Activated CD4-positive, alpha-beta T cell treated with anti-CD3 and anti-CD28 coated beads, Interleukin-2, amount 10 ng/mL, durations not matched to agents 7 days and 5 days (primary cell): ENCODE measurements around the gene OSBPL5. TPM values are rescaled to one million over a fixed set of nuclear protein-coding genes. Genes with fewer than 3 reads are reported as not detected.
A peak's percentile ranks its signal among the peaks of the same experiment; 100 is the strongest.

Experiments used
- CTCF ChIA-PET: fragments of 350-600 bp; sonication (Branson Sonifier 250); formaldehyde crosslinking; loops from one replicate; lab custom pipeline; 2021; ENCODE audit warnings: antibody characterized with exemption; lab: Charles Lee
- POLR2A ChIA-PET: fragments of 350-600 bp; sonication (Branson Sonifier 250); formaldehyde crosslinking; loops from one replicate; lab custom pipeline; 2021; ENCODE audit warnings: antibody characterized with exemption; lab: Charles Lee
- DNase-seq: peaks from one replicate; pipeline ENCODE4 v3.0.0-alpha.2; 2020
- H3K27ac Mint-ChIP-seq: one replicate; pipeline ENCODE4 v1.8.0; 2021; ENCODE audit warnings: mild to moderate bottlenecking, moderate library complexity, mixed read lengths
- H3K27me3 Mint-ChIP-seq: one replicate; pipeline ENCODE4 v1.8.0; 2021; ENCODE audit warnings: mixed read lengths
- H3K36me3 Mint-ChIP-seq: one replicate; pipeline ENCODE4 v1.8.0; 2021; ENCODE audit warnings: low read depth, mixed read lengths
- H3K4me1 Mint-ChIP-seq: one replicate; pipeline ENCODE4 v1.8.0; 2021; ENCODE audit warnings: mixed read lengths
- H3K4me3 Mint-ChIP-seq: one replicate; pipeline ENCODE4 v1.8.0; 2021; ENCODE audit warnings: mild to moderate bottlenecking, moderate library complexity, mixed read lengths
- H3K9me3 Mint-ChIP-seq: one replicate; pipeline ENCODE4 v1.8.0; 2021; ENCODE audit warnings: mixed read lengths
- total RNA-seq, 2 experiments: library from RNA; stranded (reverse); gene quantifications; one replicate each; pipeline ENCODE4 v1.2.3, GENCODE V29; 2021

OSBPL5 gene
- total RNA-seq, 2 experiments from 2014 or later, result 9.6 to 12.0 TPM

DNA sequence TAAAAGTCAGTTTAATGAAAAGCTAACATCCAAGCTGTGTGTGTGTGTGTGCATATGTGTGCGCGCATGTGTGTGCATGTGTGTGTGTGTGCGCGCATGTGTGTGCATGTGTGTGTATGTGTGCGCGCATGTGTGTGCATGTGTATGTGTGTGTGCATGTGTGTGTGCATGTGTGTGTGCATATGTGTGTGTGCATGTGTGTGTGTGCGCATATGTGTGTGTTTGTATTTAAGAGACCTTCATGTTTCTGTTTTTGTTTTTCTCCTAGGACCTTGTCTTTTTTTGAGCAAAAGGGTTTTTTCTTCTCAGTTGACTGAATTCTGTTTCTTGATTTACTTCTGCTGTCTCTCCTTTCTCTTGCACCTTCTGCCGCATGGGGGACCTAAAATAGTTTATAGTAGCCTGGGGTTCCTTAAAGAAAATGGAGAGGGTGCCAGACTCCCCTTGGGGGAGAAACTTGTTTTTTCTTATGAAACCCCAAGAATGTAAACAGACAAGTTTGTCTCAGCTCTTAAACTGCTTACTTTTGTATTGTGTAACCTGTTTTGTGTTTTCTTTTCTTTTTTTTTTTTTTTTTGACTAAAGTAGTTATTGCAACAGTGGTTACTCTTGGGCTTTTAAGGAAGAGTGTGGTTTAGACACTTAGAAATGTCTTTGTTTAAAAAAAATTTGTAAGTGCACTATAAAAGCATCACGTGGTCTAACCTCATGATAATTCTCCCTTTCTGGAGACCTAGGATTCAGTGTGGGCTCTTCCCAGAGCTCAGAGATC, 53.0 kb downstream of the OSBPL5 start:
- Mint-ChIP-seq H3K27ac (no peak overlapping the region), H3K27me3 (no peaks in the 10 kb centered on the region), H3K36me3 (peaks cover 10% of the 10 kb centered on the region), H3K4me3 (no peak overlapping the region), H3K4me1 (no peaks in the 10 kb centered on the region), H3K9me3 (peaks cover 17% of the 10 kb centered on the region)
- no peak for DNase-seq
- ChIA-PET POLR2A (interaction anchor here (0.6 kb wide), 1 partner anchor 56 kb away, joined by 4 read pairs; no protein-coding TSS in a partner anchor), CTCF (interaction anchor here (0.6 to 1.6 kb wide), 5 partner anchors 19 to 323 kb away, joined by 3 to 6 read pairs (median 4); no protein-coding TSS in a partner anchor)

DNA sequence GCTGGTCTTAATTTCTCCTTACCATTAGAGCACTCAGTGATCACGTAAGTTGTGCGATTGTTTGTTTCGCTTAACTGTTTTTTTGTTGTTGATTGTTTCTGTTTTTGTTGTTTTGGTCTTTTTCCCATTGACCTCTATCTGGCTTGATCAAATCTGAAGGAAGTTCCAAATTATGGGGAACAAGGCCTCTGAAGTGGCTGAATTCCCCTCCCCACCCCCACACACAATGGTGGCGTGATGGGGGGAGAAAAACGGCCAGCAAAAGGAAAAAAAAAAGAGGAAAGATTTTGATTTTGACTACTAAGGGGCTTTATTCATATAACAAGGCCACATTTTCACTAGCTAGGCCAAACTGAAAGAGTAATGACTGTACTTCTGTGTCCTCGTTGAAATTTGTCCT, 53.6 kb downstream of the OSBPL5 start:
- Mint-ChIP-seq H3K9me3 (peaks cover 17% of the 10 kb centered on the region), H3K4me3 (no peak overlapping the region), H3K4me1 (no peaks in the 10 kb centered on the region), H3K36me3 (peaks cover 10% of the 10 kb centered on the region), H3K27ac (no peak overlapping the region), H3K27me3 (no peaks in the 10 kb centered on the region)
- CTCF ChIA-PET, result interaction anchor here (0.6 to 0.7 kb wide), 3 partner anchors 46 to 323 kb away, joined by 3 to 4 read pairs (median 3); no protein-coding TSS in a partner anchor
- POLR2A ChIA-PET, result interaction anchor here (0.6 kb wide), 1 partner anchor 57 kb away, joined by 4 read pairs; no protein-coding TSS in a partner anchor
- no peak for DNase-seq

DNA sequence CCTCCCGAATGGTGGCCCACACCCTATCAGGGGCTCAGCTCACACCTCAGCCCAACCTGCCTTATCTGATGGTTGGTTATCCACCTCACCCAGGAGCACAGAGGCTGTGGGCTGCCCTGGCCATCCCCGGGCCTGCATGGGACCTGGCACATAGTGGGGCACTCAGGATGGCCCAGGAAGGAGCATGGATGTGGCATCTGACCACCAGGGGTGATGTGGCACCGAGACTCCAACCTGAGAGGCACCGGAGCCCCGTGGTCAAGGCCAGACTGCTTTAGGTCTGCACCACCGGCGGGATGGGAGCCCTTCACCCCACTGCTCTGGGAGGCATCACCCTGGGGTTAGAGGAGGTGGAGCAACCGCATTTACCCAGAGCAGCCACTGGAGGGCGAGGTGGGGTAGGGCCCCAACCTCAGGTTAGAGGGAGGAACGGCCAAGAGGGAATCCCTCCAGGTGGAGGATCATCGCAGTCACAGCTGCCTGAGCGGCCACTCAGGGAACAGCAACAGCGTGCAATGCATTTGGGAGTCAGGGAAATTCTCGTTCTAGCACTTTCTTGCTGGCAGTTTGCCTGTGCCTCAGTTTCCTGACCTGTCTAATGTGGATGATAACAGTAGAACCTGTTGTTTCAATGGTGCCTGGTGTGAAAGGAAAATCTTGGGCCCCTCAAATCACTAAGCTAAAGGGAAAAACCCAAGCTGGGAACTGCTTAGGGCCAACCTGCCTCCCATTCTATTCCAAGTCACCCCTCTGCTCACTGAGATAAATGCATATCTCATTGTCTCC, 55.0 kb downstream of the OSBPL5 start:
- ChIA-PET CTCF (interaction anchor here (0.7 to 1.2 kb wide), 3 partner anchors 9 to 578 kb away, joined by 3 read pairs; no protein-coding TSS in a partner anchor), POLR2A (no interaction called here)

DNA sequence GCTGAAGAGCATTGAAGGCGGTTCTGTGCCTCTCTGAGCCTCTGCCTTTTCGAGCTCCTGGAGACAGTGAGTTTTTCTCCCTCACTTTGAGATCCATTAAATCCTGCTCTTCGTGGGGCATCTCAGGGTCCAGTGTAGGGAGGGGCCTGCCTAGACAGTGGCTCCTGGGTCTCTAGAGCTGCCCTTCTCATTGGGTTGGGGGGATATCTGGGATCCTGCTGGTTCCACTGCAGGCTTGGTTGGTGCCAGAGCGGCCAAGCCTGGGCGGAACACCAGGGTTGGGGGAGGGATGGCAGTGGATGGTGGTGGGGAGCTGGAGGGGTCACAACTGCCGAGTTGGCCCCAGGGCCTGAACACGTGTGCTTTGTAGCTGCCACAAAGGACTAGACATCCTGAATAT, 55.7 kb downstream of the OSBPL5 start:
- Mint-ChIP-seq H3K27me3 (no peaks in the 10 kb centered on the region), H3K4me3 (no peak overlapping the region), H3K36me3 (peaks cover 4% of the 10 kb centered on the region), H3K27ac (no peak overlapping the region), H3K9me3 (peaks cover 9% of the 10 kb centered on the region), H3K4me1 (no peaks in the 10 kb centered on the region)
- ChIA-PET CTCF (interaction anchor here (1.0 to 1.2 kb wide), 2 partner anchors 18 to 577 kb away, joined by 3 read pairs; no protein-coding TSS in a partner anchor), POLR2A (no interaction called here)
- no peak for DNase-seq

More for the DNA sequence above, 55.0 kb downstream of the OSBPL5 start:
- Mint-ChIP-seq H3K4me1 (no peaks in the 10 kb centered on the region), H3K9me3 (peaks cover 12% of the 10 kb centered on the region), H3K4me3 (no peak overlapping the region), H3K27me3 (no peaks in the 10 kb centered on the region), H3K27ac (no peak overlapping the region), H3K36me3 (peaks cover 6% of the 10 kb centered on the region)
- peak; percentile 23 for DNase-seq

DNA sequence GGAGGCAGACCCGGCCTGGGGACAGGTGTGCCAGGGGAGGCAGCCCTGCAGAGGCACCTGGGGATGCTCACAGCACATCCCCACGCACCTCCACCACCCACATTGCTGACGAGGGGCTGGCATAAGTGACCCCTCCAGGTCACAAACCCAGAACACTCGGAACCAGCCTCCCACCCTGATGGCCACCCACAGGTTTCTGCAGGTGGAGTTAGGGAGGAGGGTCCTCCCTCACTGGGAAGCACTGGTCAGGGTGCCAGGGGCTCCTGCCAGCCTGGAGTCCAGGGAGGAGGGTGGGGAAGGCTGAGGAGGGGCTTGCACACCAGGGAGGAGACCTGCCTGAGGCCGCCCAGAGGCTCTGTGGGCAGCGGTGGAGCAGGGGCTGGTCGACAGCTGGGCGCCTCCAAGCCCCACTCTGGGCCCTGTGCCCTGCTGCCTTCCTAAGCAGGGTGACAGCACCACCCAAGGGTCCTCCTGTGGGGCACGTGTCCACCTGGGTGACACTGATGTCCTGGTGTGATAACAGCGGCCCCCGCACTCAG, 56.9 kb downstream of the OSBPL5 start:
- no peaks in the 10 kb centered on the region for H3K4me1 Mint-ChIP-seq
- POLR2A ChIA-PET, result no interaction called here
- no peak overlapping the region for H3K4me3 Mint-ChIP-seq
- H3K9me3 Mint-ChIP-seq, result peaks cover 2% of the 10 kb centered on the region
- no peak overlapping the region for H3K27ac Mint-ChIP-seq
- CTCF ChIA-PET, result no interaction called here
- no peaks in the 10 kb centered on the region for H3K36me3 Mint-ChIP-seq
- DNase-seq, result no peak
- no peaks in the 10 kb centered on the region for H3K27me3 Mint-ChIP-seq

DNA sequence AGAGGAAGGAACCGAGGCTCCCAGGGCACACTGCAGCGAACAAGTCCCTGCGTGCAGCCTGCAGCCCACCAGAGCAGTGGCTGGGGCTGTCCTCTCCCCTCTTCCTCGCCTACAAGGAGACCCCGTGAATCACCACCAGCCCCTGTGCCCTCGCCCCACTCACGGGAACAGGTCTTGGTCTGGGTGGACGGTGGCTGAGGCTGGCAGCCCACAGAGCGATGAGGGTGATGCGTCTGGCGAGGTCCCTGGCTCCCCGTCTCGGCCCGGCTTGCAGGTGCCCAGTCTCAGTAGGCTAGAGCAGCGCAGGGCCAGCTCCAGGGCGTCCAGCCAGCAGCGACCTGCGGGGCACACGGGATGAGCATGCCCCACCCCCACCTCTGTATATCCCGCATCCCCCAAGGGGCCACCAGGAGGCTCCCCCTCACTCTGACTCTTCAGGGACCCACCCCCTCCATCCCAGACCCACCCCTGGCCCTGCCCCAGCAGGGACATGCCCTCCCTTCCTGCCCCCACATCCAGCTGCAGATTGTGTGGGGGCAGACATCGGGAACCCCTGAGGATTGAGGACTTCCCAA, 57.4 kb downstream of the OSBPL5 start:
- ChIA-PET CTCF (no interaction called here), POLR2A (no interaction called here)
- Mint-ChIP-seq H3K36me3 (no peaks in the 10 kb centered on the region), H3K4me1 (no peaks in the 10 kb centered on the region), H3K4me3 (no peak overlapping the region), H3K27ac (no peak overlapping the region), H3K9me3 (no peaks in the 10 kb centered on the region), H3K27me3 (no peaks in the 10 kb centered on the region)
- no peak for DNase-seq

DNA sequence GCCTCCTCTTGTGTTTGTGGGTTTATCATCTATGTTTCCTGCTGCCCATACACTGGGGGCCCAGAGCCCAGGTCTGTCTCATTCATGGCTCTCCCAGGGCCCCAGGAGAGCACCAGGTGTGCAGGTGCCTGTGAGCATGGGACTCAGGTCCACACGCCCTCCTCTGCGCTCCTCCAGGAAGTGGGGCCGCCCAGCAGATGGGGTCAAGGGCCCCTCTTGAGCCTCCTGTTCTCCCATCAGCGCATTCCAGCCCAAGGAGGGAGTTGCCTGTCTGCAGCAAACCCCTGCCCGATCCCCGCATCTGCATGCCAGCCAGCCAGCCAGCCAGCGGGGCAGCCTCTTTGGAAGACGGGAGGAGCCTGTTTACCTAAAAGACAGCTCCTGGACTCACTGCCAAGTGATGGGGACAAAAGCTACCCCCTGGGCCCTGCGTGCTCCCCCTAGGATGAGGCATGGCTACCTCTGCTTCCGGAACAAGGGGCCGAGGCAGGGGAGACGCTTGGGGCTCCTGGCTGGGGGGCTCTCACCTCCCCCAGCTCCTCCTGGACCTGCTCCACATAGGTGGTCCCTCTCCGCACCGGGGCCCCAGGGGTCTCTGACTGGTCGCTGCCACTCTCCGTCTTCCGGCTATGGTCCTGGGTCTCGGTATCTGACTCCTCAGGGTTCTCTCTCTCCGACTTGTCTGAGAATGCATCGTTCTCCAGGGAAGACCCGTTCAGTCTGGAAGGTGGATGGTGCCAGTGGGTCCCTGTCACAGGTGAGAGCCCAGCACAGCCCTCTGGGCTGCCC, 58.2 kb downstream of the OSBPL5 start:
- Mint-ChIP-seq H3K4me1 (no peaks in the 10 kb centered on the region), H3K27ac (no peak overlapping the region), H3K9me3 (no peaks in the 10 kb centered on the region), H3K4me3 (no peak overlapping the region), H3K27me3 (no peaks in the 10 kb centered on the region), H3K36me3 (no peaks in the 10 kb centered on the region)
- ChIA-PET CTCF (no interaction called here), POLR2A (no interaction called here)
- DNase-seq, result no peak

DNA sequence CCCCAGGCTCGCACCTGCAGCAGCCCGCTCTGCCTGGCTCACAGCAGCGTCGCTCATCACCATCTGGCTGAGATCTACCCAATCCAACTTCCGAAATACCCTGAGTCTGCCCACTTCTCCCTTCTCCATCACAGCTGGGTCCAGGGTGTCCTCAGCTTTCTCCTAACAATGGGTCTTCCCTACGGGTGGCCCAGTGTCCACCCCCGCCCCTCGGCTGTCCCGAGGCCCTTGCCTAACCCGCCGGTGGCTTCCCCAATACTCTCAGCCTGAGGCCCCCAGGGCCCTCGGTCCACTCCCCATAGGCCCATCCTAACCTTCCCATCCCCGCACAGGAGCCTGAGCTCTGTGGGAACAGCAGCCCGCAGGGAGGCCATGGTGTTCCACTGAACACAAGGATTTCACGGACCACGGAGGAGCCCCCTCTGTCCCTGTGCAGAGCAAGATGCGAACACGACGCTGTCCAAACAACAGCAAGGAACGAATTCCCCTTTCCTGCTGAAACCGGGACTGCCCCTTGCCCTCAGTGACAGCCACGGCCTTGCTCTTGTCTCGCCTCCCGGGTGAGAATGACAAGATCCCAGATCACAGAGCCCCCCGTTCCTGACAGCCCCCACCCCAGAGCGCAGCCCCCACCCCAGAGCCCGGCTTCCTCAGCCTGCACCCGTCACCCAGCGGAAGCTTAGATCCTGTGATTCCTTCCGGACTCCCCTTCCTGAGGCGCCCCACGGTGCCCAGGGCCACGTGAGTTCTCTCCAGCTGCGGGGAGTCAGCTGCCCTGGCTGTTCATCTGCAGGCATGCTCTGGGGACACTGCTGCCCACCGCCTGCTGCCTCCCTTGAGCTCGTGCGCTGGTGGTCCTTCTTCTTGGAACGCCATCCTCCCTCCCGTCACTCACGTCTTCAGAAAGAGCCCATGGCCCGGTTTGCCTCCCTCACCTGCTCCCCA, 59.0 kb downstream of the OSBPL5 start:
- Mint-ChIP-seq H3K9me3 (no peaks in the 10 kb centered on the region), H3K27me3 (no peaks in the 10 kb centered on the region), H3K4me1 (peaks cover 5% of the 10 kb centered on the region), H3K27ac (no peak overlapping the region), H3K36me3 (no peaks in the 10 kb centered on the region), H3K4me3 (no peak overlapping the region)
- CTCF ChIA-PET, result interaction anchor here (2.9 kb wide), 1 partner anchor 14 kb away, joined by 11 read pairs; no protein-coding TSS in a partner anchor
- DNase-seq, result no peak
- POLR2A ChIA-PET, result no interaction called here

DNA sequence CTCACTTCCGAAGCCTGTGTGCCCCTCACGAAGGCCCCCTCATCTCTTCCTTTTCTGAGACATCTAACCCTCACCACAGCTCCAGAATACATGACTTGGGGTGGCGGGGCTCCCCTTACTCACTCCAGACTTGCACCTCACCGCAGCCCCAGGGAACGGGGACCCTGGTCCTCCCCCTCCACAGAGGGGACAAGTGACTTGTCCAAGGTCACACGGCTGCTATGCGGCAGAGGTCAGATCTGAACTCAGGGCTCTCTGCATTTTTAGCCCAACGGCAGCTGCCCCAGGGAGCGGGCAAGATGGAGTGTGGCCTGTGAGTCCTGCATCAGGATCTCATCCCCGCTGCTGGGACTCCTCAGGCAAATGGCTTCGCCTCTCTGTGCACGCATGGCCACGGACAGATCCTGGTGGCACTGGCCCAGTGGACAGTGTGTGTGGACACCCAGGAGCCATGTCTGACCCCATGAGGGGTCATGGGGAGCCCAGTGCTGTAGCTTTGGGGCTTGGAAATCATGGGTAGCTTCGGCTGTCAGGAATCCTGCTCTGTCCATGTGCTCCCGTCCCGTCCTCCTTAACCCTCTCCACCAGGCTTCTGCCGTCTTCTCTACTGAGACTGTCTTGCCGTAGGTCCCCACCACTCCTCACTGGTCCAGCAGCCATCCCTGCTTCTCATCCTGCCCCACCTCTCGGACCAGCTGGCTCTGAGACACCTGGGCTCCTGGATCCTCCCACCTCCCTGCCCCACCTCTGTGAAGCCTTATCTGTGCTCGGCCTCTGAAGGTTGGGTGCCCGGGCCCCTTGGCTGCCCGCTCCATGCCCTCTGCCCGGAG, 59.9 kb downstream of the OSBPL5 start:
- ChIA-PET POLR2A (no interaction called here), CTCF (interaction anchor here (2.9 kb wide), 1 partner anchor 13 kb away, joined by 11 read pairs; no protein-coding TSS in a partner anchor)
- Mint-ChIP-seq H3K36me3 (no peaks in the 10 kb centered on the region), H3K4me3 (no peak overlapping the region), H3K27ac (no peak overlapping the region), H3K4me1 (peaks cover 8% of the 10 kb centered on the region), H3K27me3 (no peaks in the 10 kb centered on the region), H3K9me3 (no peaks in the 10 kb centered on the region)
- no peak for DNase-seq

DNA sequence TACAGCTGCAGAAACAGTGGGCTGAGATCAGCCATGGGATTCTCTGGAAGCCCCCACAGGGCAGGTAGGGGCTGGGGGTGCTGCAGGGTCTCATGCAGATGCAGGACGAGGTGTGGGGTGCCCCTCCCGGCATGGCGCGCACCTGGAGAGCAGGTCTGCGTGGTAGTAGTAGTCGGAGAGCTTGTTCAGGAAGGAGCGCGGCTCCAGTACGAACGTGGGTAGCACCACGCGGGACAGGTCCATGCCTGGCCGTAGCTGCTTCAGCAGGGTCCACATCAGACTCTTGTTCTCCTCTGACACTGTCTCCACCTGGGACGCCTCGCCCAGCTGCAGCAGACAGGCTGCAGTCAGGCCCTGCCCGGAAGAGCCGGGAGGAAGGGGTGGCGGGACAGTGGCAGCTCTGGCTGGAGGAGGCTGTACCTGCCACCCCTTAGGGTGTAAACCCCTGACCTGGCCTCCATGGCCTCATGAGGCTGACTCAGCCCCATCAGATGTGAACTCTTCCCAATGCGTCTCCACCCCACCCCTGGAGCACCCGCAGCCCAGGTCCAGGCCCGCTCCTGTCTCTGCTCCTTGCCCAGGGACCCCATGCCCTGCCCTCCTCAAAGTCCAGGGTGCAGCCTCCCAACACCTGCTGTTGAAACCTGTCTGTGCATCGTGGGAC, 60.9 kb downstream of the OSBPL5 start:
- peaks cover 17% of the 10 kb centered on the region for H3K4me1 Mint-ChIP-seq
- no peak overlapping the region for H3K4me3 Mint-ChIP-seq
- no peaks in the 10 kb centered on the region for H3K36me3 Mint-ChIP-seq
- CTCF ChIA-PET, result interaction anchor here (2.9 kb wide), 1 partner anchor 12 kb away, joined by 11 read pairs; no protein-coding TSS in a partner anchor
- no peak for DNase-seq
- no peak overlapping the region for H3K27ac Mint-ChIP-seq
- no peaks in the 10 kb centered on the region for H3K27me3 Mint-ChIP-seq
- POLR2A ChIA-PET, result no interaction called here
- H3K9me3 Mint-ChIP-seq, result no peaks in the 10 kb centered on the region
